Measurements from ENCODE around the gene CD40. TPM values are rescaled to one million over a fixed set of nuclear protein-coding genes. Genes with fewer than 3 reads are reported as not detected.

The CD40 gene
- polyA plus RNA-seq, 3 donors, result 14.4 to 26.1 (median 18.8) TPM

GRCh38 chr20:46107061-46107460 lies 11.1 kb upstream of the CD40 start:
- Histone ChIP-seq H4K20me1 (ENCODE audit: insufficient read depth, low read length) (no peaks in the 10 kb centered on the region), H3K79me2 (ENCODE audit: insufficient read depth, low read length) (no peaks in the 10 kb centered on the region), H3K9ac (ENCODE audit: insufficient read depth, low read length, poor library complexity, severe bottlenecking) (no peak overlapping the region), H3K4me1 (ENCODE audit: control insufficient read depth in 1 of 2, insufficient read depth in 2 of 2, low read length in 2 of 2) (peaks cover 28 to 33% of the 10 kb centered on the region in 2 donors), H3K27ac (ENCODE audit: low read depth in 1 of 2, low read length in 2 of 2) (no peak overlapping the region), H3K36me3 (replicated peaks in 1 of 2; ENCODE audit: control insufficient read depth in 1 of 2, insufficient read depth in 2 of 2, low read length in 2 of 2) (no peaks in the 10 kb centered on the region), H3K9me3 (replicated peaks in 1 of 2; ENCODE audit: control insufficient read depth in 1 of 2, insufficient read depth in 1 of 2, low read length in 2 of 2) (peaks cover 0 to 3% of the 10 kb centered on the region in 2 donors), H3K4me2 (replicated peaks; ENCODE audit: extremely low read depth, low read length, poor library complexity, severe bottlenecking) (no peak overlapping the region), H3K4me3 (replicated peaks in 1 of 3; ENCODE audit: low read depth in 2 of 3, low read length in 3 of 3) (no peak overlapping the region), H2AFZ (ENCODE audit: insufficient read depth, low read depth, low read length, poor library complexity, severe bottlenecking) (no peak overlapping the region), H3K27me3 (ENCODE audit: control insufficient read depth in 2 of 2, insufficient read depth in 2 of 2, low read length in 2 of 2) (peaks cover 22 to 25% of the 10 kb centered on the region in 2 donors)
- H3K4me1 Mint-ChIP-seq, result peaks cover 34% of the 10 kb centered on the region
- H3K4me3 Mint-ChIP-seq, result no peak overlapping the region
- WGBS (ENCODE audit: insufficient coverage), result 74% methylated on average over 3 of the region's 6 CpGs
- peaks cover 0 to 12% (median 8%) of the 10 kb centered on the region in 7 donors for H3K9me3 Mint-ChIP-seq
- no peaks in the 10 kb centered on the region for H3K36me3 Mint-ChIP-seq
- intact Hi-C loops (cut with micrococcal nuclease), result no loop called here
- no peak overlapping the region for H3K27ac Mint-ChIP-seq
- H3K27me3 Mint-ChIP-seq (ENCODE audit: low read depth in 3 of 3), result peaks cover 13 to 31% (median 23%) of the 10 kb centered on the region in 3 donors
- TF ChIP-seq CTCF (IDR thresholded peaks at IDR 0.05), result no peak
- no peak for DNase-seq

GRCh38 chr20:46108435-46108841 lies 9.7 kb upstream of the CD40 start:
- WGBS (ENCODE audit: insufficient coverage), result 40% methylated on average over 2 of the region's 5 CpGs
- H3K4me1 Mint-ChIP-seq, result peaks cover 35% of the 10 kb centered on the region
- H3K9me3 Mint-ChIP-seq, result peaks cover 0 to 8% (median 3%) of the 10 kb centered on the region in 7 donors
- intact Hi-C loops (cut with micrococcal nuclease), result no loop called here
- no peak overlapping the region for H3K9ac ChIP-seq (ENCODE audit: insufficient read depth, low read length, poor library complexity, severe bottlenecking)
- H3K27ac ChIP-seq (ENCODE audit: low read depth in 1 of 2, low read length in 2 of 2), result peak overlapping the region; percentile 11 to 49
- peak overlapping the region in 1 of 2 donors; percentile 64 for H3K4me3 Mint-ChIP-seq
- peak; percentile 49 to 84 (median 59) for DNase-seq
- no peaks in the 10 kb centered on the region for H3K79me2 ChIP-seq (ENCODE audit: insufficient read depth, low read length)
- H3K36me3 ChIP-seq (replicated peaks in 1 of 2; ENCODE audit: control insufficient read depth in 1 of 2, insufficient read depth in 2 of 2, low read length in 2 of 2), result no peaks in the 10 kb centered on the region
- no peaks in the 10 kb centered on the region for H3K9me3 ChIP-seq (replicated peaks in 1 of 2; ENCODE audit: control insufficient read depth in 1 of 2, insufficient read depth in 1 of 2, low read length in 2 of 2)
- H3K4me1 ChIP-seq (ENCODE audit: control insufficient read depth in 1 of 2, insufficient read depth in 2 of 2, low read length in 2 of 2), result peaks cover 30 to 36% of the 10 kb centered on the region in 2 donors
- TF ChIP-seq CTCF (IDR thresholded peaks at IDR 0.05), result no peak
- peak overlapping the region; percentile 1 for H2AFZ ChIP-seq (ENCODE audit: insufficient read depth, low read depth, low read length, poor library complexity, severe bottlenecking)
- H4K20me1 ChIP-seq (ENCODE audit: insufficient read depth, low read length), result no peaks in the 10 kb centered on the region
- H3K36me3 Mint-ChIP-seq, result no peaks in the 10 kb centered on the region
- peak overlapping the region; percentile 20 for H3K4me2 ChIP-seq (replicated peaks; ENCODE audit: extremely low read depth, low read length, poor library complexity, severe bottlenecking)
- H3K27ac Mint-ChIP-seq, result peak overlapping the region; percentile 4 to 85 (median 75)
- H3K27me3 ChIP-seq (ENCODE audit: control insufficient read depth in 2 of 2, insufficient read depth in 2 of 2, low read length in 2 of 2), result peaks cover 15 to 19% of the 10 kb centered on the region in 2 donors
- peak overlapping the region in 1 of 3 experiments; percentile 10 for H3K4me3 ChIP-seq (replicated peaks in 1 of 3; ENCODE audit: low read depth in 2 of 3, low read length in 3 of 3)
- H3K27me3 Mint-ChIP-seq (ENCODE audit: low read depth in 3 of 3), result peaks cover 9 to 21% (median 17%) of the 10 kb centered on the region in 3 donors

Data from CD14-positive monocyte (primary cell).